ENCODE data around the gene GAS7. TPM values are rescaled to one million over a fixed set of nuclear protein-coding genes. Genes with fewer than 3 reads are reported as not detected.

The GAS7 gene
- total and polyA plus RNA-seq, 12 donors, result 19.8 to 111 (median 61.8) TPM

DNA sequence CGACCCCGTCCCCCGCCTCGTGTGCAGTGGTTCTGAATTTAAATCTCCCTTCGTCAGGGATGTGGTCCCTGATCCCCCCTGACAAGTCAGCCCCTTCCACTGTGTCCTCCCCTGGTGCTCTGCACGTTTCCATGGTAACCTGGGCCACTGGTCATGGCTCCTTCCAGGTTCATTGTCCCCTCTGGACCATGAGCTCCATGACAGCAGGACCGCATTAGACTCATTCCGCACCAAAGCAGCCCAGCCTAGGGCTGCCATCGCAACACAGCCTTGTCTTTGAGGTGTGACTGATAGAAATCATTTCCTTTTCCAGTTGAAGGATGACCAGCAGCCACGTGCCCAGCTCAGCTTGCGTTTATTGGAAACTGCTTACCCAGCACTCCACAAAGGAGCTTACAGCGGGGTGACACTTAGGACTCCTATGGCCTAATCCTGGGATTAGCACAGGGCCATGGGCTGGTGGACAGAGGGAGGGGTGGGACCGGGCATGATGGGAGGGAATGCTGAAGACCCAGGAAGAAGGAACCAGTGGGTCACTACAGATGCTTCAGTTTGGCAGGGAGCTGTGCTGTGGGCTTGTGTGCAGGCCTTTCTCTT is 300.9 kb downstream of the GAS7 start:
- ATAC-seq (no peak), DNase-seq (no peak)
- no peak overlapping the region for H3K27ac ChIP-seq
- WGBS, 2 donors, result 81 to 90% methylated on average over 13 of the region's 13 CpGs
- TF ChIP-seq, protein P1, sequence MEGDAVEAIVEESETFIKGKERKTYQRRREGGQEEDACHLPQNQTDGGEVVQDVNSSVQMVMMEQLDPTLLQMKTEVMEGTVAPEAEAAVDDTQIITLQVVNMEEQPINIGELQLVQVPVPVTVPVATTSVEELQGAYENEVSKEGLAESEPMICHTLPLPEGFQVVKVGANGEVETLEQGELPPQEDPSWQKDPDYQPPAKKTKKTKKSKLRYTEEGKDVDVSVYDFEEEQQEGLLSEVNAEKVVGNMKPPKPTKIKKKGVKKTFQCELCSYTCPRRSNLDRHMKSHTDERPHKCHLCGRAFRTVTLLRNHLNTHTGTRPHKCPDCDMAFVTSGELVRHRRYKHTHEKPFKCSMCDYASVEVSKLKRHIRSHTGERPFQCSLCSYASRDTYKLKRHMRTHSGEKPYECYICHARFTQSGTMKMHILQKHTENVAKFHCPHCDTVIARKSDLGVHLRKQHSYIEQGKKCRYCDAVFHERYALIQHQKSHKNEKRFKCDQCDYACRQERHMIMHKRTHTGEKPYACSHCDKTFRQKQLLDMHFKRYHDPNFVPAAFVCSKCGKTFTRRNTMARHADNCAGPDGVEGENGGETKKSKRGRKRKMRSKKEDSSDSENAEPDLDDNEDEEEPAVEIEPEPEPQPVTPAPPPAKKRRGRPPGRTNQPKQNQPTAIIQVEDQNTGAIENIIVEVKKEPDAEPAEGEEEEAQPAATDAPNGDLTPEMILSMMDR (IDR thresholded peaks at IDR 0.05), result no peak
- H3K4me3 ChIP-seq, result no peak overlapping the region
- H3K9me3 ChIP-seq, result peaks cover 0 to 10% (median 0%) of the 10 kb centered on the region in 11 donors
- H3K4me1 ChIP-seq, result peaks cover 0 to 5% (median 0%) of the 10 kb centered on the region in 9 donors
- peaks cover 0 to 36% (median 9%) of the 10 kb centered on the region in 7 donors for H3K27me3 ChIP-seq
- H3K36me3 ChIP-seq, result no peaks in the 10 kb centered on the region
- intact Hi-C loops (cut with DNase I), result loop anchor here in 2 of 10 donors (10.0 kb wide), 1 partner anchor 173 kb away; no protein-coding TSS in a partner anchor

DNA sequence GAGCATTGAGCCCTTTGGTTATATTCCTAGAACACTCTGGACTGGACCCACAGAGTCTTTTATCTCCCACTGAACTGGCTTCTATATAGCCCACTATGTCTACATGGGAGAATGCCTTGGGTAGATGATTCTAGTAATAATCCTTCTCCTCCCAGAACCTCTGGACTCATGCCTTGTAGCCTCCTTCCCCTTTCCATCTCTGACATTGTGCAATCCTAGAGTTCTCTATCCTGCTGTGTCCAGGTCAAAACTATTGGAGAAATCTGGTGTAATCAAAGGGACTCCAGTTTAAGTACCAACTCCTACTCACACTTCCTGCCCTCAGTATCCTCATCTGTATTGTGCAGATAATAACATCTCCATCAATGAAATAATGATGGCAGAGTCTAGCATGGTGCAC is 302.5 kb downstream of the GAS7 start:
- Histone ChIP-seq H3K27me3 (peaks cover 0 to 41% (median 10%) of the 10 kb centered on the region in 7 donors), H3K4me1 (peaks cover 0 to 5% (median 0%) of the 10 kb centered on the region in 9 donors), H3K36me3 (no peaks in the 10 kb centered on the region), H3K27ac (no peak overlapping the region), H3K9me3 (peaks cover 0 to 10% (median 0%) of the 10 kb centered on the region in 11 donors), H3K4me3 (no peak overlapping the region)
- intact Hi-C loops (cut with DNase I), result loop anchor here in 2 of 10 donors (10.0 kb wide), 1 partner anchor 171 kb away; no protein-coding TSS in a partner anchor
- ATAC-seq, result no peak
- no peak for DNase-seq
- TF ChIP-seq, protein P1 (IDR thresholded peaks at IDR 0.05), result no peak

DNA sequence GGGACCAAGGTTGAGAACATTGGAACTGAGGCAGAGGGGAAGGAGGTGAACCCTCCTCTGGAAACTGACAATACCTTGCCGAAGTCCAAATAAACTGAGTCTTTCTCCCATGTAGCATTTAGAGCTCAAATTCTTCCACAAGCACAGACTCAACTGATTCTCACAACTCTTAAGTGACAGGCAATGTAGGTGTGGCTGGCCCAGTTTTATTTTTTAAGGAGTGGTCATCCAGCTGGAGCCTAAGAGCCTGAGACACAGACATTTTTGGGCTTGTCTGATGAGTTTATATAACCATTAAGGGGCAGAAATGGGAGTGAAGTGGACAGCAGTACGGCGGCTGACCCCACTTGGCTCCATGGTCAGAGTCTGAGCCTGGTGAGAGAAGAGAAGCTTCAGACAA is 304.2 kb downstream of the GAS7 start:
- no peak for ATAC-seq
- Histone ChIP-seq H3K9me3 (peaks cover 0 to 10% (median 0%) of the 10 kb centered on the region in 11 donors), H3K27ac (no peak overlapping the region), H3K4me1 (no peaks in the 10 kb centered on the region), H3K4me3 (no peak overlapping the region), H3K36me3 (no peaks in the 10 kb centered on the region), H3K27me3 (peaks cover 0 to 42% (median 10%) of the 10 kb centered on the region in 7 donors)
- intact Hi-C loops (cut with DNase I), result loop anchor here in 3 of 10 donors (5.0 to 10.0 kb wide), 2 partner anchors 167 to 169 kb away; no protein-coding TSS in a partner anchor
- TF ChIP-seq, protein P1 (IDR thresholded peaks at IDR 0.05), result no peak
- no peak for DNase-seq
- WGBS, 2 donors, result 91 to 96% methylated on average over 3 of the region's 3 CpGs

DNA sequence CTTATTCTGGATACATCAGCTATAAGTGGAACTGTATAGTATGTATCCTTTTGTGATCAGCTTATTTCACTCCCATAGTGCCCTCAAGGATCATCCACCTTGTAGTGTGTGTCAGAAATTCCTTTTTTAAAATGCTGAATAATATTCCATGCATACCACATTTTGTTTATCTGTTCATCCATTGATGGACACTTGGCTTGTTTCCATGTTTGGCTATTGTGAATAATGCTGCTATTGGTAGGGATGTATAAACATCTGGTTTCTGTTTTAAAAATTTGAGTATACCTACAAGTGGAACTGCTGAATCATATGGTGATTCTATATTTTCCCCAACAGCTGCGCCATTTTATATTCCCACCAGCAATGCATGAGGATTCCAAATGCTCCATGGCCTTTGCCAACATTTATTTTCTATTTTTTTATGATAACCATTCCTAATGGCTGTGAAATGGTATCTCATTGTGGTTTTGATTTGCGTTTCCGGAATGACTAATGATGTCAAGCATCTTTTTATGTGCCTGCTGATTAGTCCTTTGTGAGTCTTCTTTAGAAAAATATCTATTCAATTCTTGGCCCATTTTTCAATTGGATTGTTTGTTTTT is 304.9 kb downstream of the GAS7 start:
- TF ChIP-seq, protein P1 (IDR thresholded peaks at IDR 0.05), result no peak
- no peaks in the 10 kb centered on the region for H3K4me1 ChIP-seq
- H3K4me3 ChIP-seq, result no peak overlapping the region
- H3K36me3 ChIP-seq, result no peaks in the 10 kb centered on the region
- ATAC-seq (no peak), DNase-seq (no peak)
- intact Hi-C loops (cut with DNase I), result loop anchor here in 3 of 10 donors (5.0 to 10.0 kb wide), 2 partner anchors 166 to 169 kb away; no protein-coding TSS in a partner anchor
- peaks cover 0 to 10% (median 0%) of the 10 kb centered on the region in 11 donors for H3K9me3 ChIP-seq
- 63 to 78% methylated on average over 3 of the region's 3 CpGs for WGBS, 2 donors
- H3K27me3 ChIP-seq, result peaks cover 0 to 44% (median 10%) of the 10 kb centered on the region in 7 donors
- no peak overlapping the region for H3K27ac ChIP-seq

Measured in heart right ventricle (tissue), 16 donors.